GM12891 (cell line): ENCODE results near the gene SSTR3.

ENCODE experiments used
- POLR2A ChIP-seq: IDR thresholded peaks from 2 replicates; pipeline ENCODE4 v1.6.1; 2011; ENCODE audit warnings: low read depth, low read length, control low read depth
- POLR2AphosphoS5 ChIP-seq: IDR thresholded peaks from 2 replicates; pipeline ENCODE4 v1.6.1; 2011; ENCODE audit warnings: low read depth, low read length, control low read depth
- POU2F2 ChIP-seq: IDR thresholded peaks from 2 replicates; pipeline ENCODE4 v1.6.1; 2011; ENCODE audit warnings: low read depth, mild to moderate bottlenecking, control low read depth, low read length, moderate library complexity
- SPI1 ChIP-seq: IDR thresholded peaks from 2 replicates; pipeline ENCODE4 v1.6.1; 2011; ENCODE audit warnings: low read depth, low read length, control low read depth
- TAF1 ChIP-seq: IDR thresholded peaks from 2 replicates; pipeline ENCODE4 v1.6.1; 2011; ENCODE audit warnings: low read depth, low read length, control low read depth

GRCh38 chr22:37232140-37232998, 20.1 kb upstream of the SSTR3 start:
- TF ChIP-seq POLR2A: no peak
- TF ChIP-seq POU2F2: no peak
- no peak for TF ChIP-seq TAF1
- TF ChIP-seq POLR2AphosphoS5: no peak
- no peak for TF ChIP-seq SPI1
